HG02763 (cell line): ENCODE results near the gene KLK7.
"Not testable (repeated sequence)": the region's sequence is repeated elsewhere in the genome, so short reads cannot be mapped to it uniquely, and the experiment has no call there.

Experiments
- ATAC-seq: cut with Tn5 transposase; IDR thresholded peaks from one replicate; pipeline ENCODE4 v1.9.1; 2021; ENCODE audit warnings: mild to moderate bottlenecking, moderate library complexity; ENCODE audit not compliant: unreplicated experiment

Gene KLK7

GRCh38 chr19:51012661-51013190 lies 29.0 kb upstream of the KLK7 start:
- no peak for ATAC-seq

DNA sequence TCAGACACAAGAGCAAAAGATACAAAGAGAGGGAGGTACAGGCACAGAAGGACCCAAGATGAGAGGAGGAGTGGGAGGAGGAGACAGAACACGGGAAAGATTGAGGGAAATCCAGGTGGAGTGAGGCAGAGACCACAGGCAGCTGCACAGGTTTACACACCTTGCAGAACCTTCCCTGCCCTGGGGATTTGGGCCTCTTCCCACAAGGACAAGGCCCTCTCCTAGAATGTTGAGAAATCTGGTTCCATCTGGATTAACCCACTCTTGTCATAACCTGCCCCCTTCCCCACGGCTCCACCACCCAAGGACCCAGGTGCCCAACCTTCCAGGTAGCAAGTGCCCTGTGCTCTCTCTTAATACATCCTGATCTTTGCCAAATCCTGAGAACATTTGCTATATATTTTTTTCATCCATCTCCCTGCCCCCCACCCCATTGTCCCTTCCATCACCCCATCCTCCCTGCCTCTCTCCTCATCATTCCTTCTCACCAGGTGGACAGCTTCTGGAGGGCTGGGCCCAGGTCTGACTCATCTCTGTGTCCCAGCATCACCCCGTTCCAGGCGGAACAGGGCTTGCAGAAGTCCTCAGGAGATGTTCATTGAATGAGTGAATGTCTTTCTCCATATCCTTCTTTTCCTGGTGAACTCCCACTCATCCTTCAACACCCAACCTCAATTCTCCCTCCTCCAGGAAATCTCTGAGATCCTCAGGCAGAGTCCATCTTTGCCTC lies 26.5 kb upstream of the KLK7 start:
- no peak for ATAC-seq

DNA sequence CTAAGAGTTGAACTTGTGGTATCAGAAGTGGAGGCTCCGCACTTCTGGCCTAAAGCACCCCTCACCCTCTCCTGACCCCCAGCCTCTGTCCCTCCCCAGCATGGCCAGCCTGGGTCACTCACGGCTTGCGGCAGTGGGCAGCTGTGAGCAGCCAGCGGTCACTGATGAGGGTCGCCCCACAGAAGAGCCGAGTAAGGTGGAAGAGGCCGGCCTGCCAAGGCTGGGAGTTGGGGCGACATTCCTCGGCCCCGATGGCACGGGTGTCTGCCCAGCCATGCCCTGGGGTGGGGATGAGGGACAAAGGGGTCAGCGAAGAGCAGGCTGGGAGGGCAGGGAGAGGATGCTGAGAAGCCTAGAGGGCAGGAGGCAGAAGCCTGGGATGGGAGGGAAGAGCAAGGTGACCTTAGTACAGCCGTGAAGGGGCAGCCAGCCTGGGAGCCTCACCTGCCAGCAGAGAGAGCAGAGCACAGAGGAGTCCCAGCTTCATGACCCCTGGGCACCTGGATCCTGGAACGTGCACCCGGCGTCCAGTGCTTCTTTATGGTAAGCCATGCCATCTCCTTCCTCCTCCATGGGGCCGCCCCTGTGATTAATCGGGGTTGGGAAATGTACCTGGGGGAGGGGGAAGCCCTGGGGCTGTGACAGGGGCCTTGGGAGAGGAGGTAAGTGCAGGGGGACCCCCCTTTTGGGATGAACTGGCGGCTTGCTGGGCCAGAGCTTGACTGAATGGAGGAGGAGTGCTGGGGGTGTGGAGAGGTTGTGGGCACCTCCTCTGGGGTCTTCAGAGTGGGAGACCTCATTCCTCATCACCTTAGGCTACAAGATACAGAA lies 25.6 kb upstream of the KLK7 start:
- ATAC-seq: no peak

- ATAC-seq: no peak
These were observed 23.8 kb upstream of the KLK7 start for GRCh38 chr19:51007488-51007887.

DNA sequence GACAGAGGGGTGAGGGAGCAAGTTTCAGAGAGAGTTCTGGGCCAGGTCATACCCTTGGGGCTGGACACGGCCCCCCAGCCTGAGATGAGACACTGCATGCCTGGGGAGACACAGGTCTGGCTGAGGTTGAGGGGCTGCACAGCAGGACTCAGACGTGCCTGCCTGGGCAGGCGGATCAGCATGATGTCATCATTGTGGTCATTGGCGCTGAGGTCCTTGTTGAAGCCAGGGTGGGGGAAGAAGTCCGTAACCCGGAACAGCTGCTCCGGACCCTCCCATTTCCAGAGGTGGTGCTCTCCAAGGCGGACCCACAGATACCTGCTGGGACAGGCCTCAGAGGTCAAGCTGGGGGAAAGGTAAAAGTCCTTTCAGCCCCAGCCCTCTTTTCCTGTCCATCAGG lies 22.7 kb upstream of the KLK7 start:
- ATAC-seq: no peak

- no peak for ATAC-seq
These were observed 21.5 kb upstream of the KLK7 start for GRCh38 chr19:51005248-51005647.

DNA sequence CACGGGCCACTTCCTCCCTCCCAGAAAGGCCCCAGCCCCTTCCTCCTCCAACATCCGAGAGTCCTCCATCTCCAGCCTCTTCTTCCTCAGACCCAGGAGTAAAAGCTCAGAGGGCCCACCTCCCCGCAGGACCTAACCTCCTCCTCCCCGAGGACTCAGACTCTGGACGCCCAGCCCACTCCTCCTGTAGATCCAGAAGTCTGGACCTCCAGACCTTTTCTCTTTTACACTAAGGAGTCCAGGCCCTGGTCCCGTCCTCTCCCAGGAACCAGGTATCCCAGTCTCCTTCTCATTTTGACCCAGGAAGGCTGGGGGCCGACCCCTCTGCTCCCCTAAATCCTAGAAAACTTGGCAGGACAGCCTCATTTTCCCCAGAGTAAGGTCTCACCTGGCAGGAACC lies 19.6 kb upstream of the KLK7 start:
- ATAC-seq: no peak

- no peak for ATAC-seq
These were observed 19.0 kb upstream of the KLK7 start for GRCh38 chr19:51002542-51003311.

- ATAC-seq: no peak
These were observed 18.4 kb upstream of the KLK7 start for GRCh38 chr19:51002089-51002532.

DNA sequence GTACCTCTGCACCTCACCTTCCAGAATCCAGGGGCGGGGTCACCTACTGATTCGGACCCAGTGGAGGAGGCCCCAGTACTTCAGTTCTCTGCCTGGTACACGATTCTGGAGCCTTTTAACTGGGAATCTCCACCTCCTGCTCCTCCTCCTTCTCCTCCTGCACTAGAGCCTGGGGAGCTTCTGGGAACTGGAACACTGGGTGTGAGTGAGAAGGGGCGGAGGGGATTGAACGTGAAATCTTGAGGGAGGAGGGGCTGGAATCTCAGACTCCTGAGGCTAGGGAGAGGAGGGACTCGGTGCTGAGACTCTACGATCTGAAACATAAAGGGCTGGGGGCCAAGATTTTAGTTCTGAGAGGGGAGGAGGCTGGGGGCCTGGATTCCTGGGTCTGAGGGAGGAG lies 17.8 kb upstream of the KLK7 start, which contains the start of gene KLK8:
TSS of gene KLK8 (minus strand) at position 90 of the 400 bp plus-strand sequence. CDS start 437 bp downstream, outside the sequence.
- no peak for ATAC-seq

- no peak for ATAC-seq
These were observed 17.3 kb upstream of the KLK7 start for GRCh38 chr19:51000981-51001380.

DNA sequence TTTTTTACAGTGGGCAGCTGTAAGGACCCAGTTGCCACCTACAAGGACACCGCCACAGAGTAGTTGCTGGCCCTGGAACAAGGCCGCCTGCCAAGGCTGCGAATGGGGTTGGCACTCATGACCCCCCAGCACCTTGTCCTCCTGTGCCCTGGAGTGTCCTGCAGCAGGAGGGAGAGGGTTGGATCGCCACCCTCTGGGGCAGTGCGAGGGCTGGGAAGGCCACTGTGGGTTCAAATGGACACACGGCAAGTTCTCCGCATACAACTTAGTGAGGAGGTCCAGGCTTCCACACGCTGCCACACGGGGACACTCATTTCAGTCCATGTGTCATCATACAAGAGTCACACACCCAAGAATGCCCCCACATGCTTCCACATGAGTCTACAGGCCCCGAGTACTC lies 16.7 kb upstream of the KLK7 start:
- ATAC-seq: no peak

DNA sequence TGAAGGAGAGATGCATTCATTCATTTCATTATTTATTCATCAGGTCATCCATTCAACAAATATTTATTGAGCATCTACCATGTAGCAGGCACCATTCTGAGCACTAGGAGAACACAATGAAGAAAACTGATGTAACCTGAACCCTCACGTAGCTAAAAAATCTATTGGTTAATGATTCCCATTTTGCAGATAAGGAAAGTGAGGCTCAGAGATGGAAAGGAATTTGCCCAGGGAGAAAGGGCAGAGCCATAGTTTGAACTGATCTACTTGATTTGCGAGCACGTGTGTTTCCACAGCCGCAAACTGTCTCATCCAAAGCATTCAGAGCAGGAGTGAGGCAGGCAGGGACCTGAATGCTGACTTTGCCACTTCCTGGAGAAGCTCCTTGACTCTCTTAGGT lies 15.0 kb upstream of the KLK7 start:
- no peak for ATAC-seq

DNA sequence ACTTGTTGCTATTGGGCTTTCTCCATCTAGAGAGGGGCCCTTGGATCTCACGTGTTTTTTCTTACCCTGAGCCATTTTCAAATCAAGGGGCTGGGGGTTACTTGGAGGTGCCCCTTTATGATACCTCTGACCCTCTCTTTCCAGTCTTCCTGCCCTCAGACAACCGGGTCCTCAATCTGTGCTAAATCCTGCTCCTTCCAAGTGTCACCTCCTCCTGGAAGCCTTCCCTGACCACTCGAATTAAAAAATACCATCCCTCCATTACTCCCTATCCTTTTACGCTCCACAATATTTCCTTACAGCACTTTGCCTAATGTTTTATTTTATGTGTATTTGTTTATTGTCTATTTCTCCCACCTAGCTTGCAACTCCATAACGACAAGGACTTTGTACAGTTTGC lies 14.3 kb upstream of the KLK7 start:
- ATAC-seq: no peak

DNA sequence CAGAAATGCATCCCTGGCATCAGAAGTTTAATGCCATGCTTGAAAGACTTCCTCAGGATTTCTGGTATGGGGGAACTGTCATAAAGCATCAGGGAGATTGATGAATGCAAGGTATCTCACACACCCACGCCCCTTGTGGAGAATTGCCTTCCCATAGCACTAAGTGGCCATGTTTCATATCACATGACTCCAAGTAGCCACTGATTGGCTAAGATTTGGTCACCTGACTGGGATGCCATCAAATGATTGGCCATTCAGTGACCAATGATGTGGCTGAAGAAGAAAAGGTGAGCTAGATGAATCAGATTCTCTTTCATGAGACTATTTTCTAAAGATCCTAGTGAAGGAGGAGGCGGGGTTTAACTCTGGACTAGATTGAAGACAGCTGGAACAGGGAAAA lies 10.4 kb upstream of the KLK7 start:
- ATAC-seq: no peak

DNA sequence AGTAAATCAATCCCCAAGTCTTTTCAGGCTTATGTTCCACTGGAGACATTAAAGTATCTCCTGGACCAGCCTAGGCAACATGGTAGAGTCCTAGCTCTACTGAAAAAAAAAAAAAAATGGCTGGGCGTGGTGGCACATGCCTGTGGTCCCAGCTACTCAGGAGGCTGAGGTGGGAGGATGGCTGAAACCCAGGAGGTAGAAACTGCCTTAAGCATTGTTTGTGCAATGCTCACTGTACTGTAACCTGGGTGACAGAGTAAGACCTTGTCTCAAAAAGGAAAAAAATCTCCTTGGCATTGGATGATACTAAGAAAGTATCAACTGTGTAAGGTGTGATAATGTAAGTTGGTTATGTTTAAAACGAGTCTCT lies 8.9 kb upstream of the KLK7 start:
- no peak for ATAC-seq

GRCh38 chr19:50984416-50984815 lies 699 bp upstream of the KLK7 start:
- ATAC-seq: not testable (repeated sequence)

DNA sequence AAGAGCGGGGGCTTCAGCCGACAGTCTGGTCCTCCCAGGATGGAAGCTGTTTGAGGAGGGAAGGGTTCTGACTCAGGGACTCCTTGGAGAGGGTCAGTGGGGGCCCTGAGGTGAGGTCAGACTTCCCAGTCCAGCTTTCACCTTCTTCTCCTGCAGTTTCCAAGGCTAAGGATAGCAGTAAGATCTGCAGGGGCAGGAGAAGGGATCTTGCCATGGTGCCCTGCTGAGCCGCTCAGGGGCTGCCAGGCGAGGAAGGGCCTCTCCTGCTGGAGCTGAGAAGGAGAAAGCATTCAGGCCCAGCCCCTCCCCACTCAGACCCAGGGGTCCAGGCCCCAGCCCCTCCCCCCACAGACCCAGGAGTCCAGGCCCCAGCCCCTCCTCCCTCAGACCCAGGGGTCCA lies 1.5 kb downstream of the KLK7 start:
- ATAC-seq: no peak

GRCh38 chr19:50981587-50982146 lies 2.0 kb downstream of the KLK7 start:
- ATAC-seq: no peak

GRCh38 chr19:50980208-50980607 lies 3.5 kb downstream of the KLK7 start:
- ATAC-seq: no peak

DNA sequence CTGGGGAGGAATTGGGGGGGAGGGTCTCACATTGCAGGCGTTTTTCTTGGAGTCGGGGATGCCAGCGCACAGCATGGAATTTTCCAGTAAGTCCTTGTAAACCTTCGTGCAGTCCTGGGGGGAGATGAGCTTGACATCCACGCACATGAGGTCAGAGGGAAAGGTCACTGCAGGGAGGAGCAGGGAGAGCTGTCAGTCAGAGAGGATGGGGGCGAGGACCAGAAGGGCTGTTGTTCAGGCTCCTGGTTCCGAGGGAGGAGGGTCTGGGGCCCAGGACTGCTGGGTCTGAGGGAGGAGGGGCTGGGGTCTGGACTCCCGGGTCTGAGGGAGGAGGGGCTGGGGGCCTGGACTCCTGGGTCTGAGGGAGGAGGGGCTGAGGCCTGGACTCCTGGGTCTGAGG lies 4.0 kb downstream of the KLK7 start:
- ATAC-seq: no peak
